Fibroblast of villous mesenchyme (primary cell): Measurements from ENCODE around the gene ZNF740. TPM values are rescaled to one million over a fixed set of nuclear protein-coding genes. Genes with fewer than 3 reads are reported as not detected.

Experiments
- DNase-seq: peaks from one replicate; pipeline ENCODE4 v3.0.0-alpha.2; 2010; ENCODE audit warnings: low read depth
- H3K4me3 ChIP-seq: 2 replicates; pipeline ENCODE4 v1.5.1; 2011; ENCODE audit warnings: low read depth, mild to moderate bottlenecking, low read length
- CTCF ChIP-seq: IDR thresholded peaks from 2 replicates; pipeline ENCODE4 v1.5.1; 2012; ENCODE audit warnings: low read depth, mild to moderate bottlenecking, low read length; ENCODE audit not compliant: insufficient read depth
- total RNA-seq: library from RNA; depleted of rRNA; stranded (reverse); fragments of >200 nt; gene quantifications from 2 replicates; pipeline ENCODE4 v1.2.3, GENCODE V29; 2012

Gene ZNF740
- total RNA-seq, 1 donor, result 10.8 TPM

GRCh38 chr12:53205747-53206419 lies 25.4 kb downstream of the ZNF740 start:
- H3K4me3 ChIP-seq, result no peak overlapping the region
- TF ChIP-seq CTCF, result no peak
- peak; percentile 85 for DNase-seq

- H3K4me3 ChIP-seq, result no peak within 1 kb of the TSS
- DNase-seq, result no peak
- no peak for TF ChIP-seq CTCF
Observed at GRCh38 chr12:53207042-53207441, 26.5 kb downstream of the ZNF740 start, which contains the start of gene ITGB7. TSS of gene ITGB7 (minus strand) at chr12:53207251. CDS start at chr12:53200443, 6,808 bp downstream.

GRCh38 chr12:53208435-53208834 lies 27.9 kb downstream of the ZNF740 start:
- DNase-seq, result no peak
- TF ChIP-seq CTCF, result no peak
- no peak overlapping the region for H3K4me3 ChIP-seq

GRCh38 chr12:53208877-53209463 lies 28.4 kb downstream of the ZNF740 start:
- DNase-seq, result no peak

GRCh38 chr12:53210843-53211242 lies 30.3 kb downstream of the ZNF740 start:
- DNase-seq, result no peak
- H3K4me3 ChIP-seq, result no peak overlapping the region
- TF ChIP-seq CTCF, result no peak

More at GRCh38 chr12:53208877-53209463, 28.4 kb downstream of the ZNF740 start:
- no peak overlapping the region for H3K4me3 ChIP-seq
- no peak for TF ChIP-seq CTCF

- H3K4me3 ChIP-seq, result no peak overlapping the region
- no peak for DNase-seq
- TF ChIP-seq CTCF, result peak; percentile 39
Observed at GRCh38 chr12:53211476-53212381, 31.2 kb downstream of the ZNF740 start.
